Smooth muscle cell (in vitro differentiated cells): Measurements from ENCODE around the gene GNAO1. TPM values are rescaled to one million over a fixed set of nuclear protein-coding genes. Genes with fewer than 3 reads are reported as not detected.

Experiments
- DNase-seq: peaks from one replicate; lab custom pipeline; 2025; ENCODE audit not compliant: unreplicated experiment; lab: John Stamatoyannopoulos, UW
- H2AFZ ChIP-seq: fragments of 200-600 bp; sonication (generic); 2 replicates; pipeline ENCODE4 v1.6.0; 2016; ENCODE audit warnings: antibody characterized with exemption, low read depth, mild to moderate bottlenecking
- H3F3A ChIP-seq: fragments of 200-600 bp; sonication (generic); 2 replicates; pipeline ENCODE4 v1.6.0; 2017; ENCODE audit warnings: antibody characterized with exemption, low read depth
- H3K27ac ChIP-seq: fragments of 200-600 bp; sonication (generic); 2 replicates; pipeline ENCODE4 v1.5.1; 2016; ENCODE audit warnings: low read depth, mild to moderate bottlenecking
- H3K27me3 ChIP-seq: fragments of 200-600 bp; sonication (generic); 2 replicates; pipeline ENCODE4 v1.6.1; 2016; ENCODE audit warnings: low read depth, mild to moderate bottlenecking
- H3K36me3 ChIP-seq: fragments of 200-600 bp; sonication (generic); 2 replicates; pipeline ENCODE4 v1.5.1; 2016; ENCODE audit warnings: low read depth
- H3K4me1 ChIP-seq: fragments of 200-600 bp; sonication (generic); 2 replicates; pipeline ENCODE4 v1.5.1; 2016; ENCODE audit warnings: low read depth
- H3K4me2 ChIP-seq: fragments of 200-600 bp; sonication (generic); 2 replicates; pipeline ENCODE4 v1.6.0; 2016; ENCODE audit warnings: mild to moderate bottlenecking
- H3K4me3 ChIP-seq: fragments of 200-600 bp; sonication (generic); 2 replicates; pipeline ENCODE4 v1.5.1; 2016; ENCODE audit warnings: mild to moderate bottlenecking
- H3K79me2 ChIP-seq: fragments of 200-600 bp; sonication (generic); 2 replicates; pipeline ENCODE4 v1.6.0; 2016; ENCODE audit warnings: low read depth, mild to moderate bottlenecking
- H3K9ac ChIP-seq: fragments of 200-600 bp; sonication (generic); 2 replicates; pipeline ENCODE4 v1.6.0; 2016; ENCODE audit warnings: low read depth
- H3K9me3 ChIP-seq: fragments of 200-600 bp; sonication (generic); replicated peaks from 2 replicates; pipeline ENCODE4 v1.5.1; 2016; ENCODE audit warnings: low read depth
- H4K20me1 ChIP-seq: fragments of 200-600 bp; sonication (generic); 2 replicates; pipeline ENCODE4 v1.6.0; 2016; ENCODE audit warnings: low read depth
- WGBS: methylation state at CpG from one replicate; pipeline ENCODE4 v1.1.7; 2016; ENCODE audit warnings: low lambda C conversion rate; 5-methylcytosine and 5-hydroxymethylcytosine counted together
- polyA plus RNA-seq: library from polyadenylated mRNA; unstranded; fragments of >200 nt; fragmentation: Nextera tagmentation; extraction: Ambion mirVana; gene quantifications from 2 replicates; pipeline ENCODE4 v1.2.1, GENCODE V29; 2016
- total RNA-seq: library from RNA; depleted of rRNA; stranded (reverse); fragments of >200 nt; gene quantifications from 2 replicates; pipeline ENCODE4 v1.2.3, GENCODE V29; 2014
- TF ChIP-seq, protein P1 (sequence below): fragments of 200-600 bp; sonication (generic); IDR thresholded peaks from 2 replicates; pipeline ENCODE4 v1.5.1; 2017; ENCODE audit warnings: borderline replicate concordance, mild to moderate bottlenecking, antibody characterized with exemption; ENCODE audit not compliant: insufficient read depth, poor library complexity, severe bottlenecking

Gene GNAO1
- total and polyA plus RNA-seq, 2 experiments from 2014 or later = 1.7 to 3.7 TPM

DNA sequence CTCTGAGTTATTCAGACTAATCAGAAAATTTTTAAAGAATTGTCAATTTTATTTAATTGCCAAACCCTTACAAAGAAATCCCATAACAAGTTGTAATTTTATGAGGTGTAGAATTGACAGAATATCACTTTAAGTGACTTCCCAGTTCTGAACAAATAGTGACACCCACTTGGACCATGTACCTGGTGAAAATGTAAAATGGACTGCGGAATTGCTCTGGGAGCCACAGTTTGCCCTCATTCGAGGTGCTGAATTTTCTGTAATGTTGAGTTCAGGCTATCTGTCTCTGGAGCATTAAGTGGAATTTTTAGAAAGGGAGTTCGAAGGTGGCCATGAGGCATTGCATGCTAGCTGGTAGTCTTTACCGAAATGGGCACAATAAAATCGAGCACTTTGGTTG is 5.1 kb downstream of the GNAO1 start:
- H3F3A ChIP-seq = no peaks in the 10 kb centered on the region

DNA sequence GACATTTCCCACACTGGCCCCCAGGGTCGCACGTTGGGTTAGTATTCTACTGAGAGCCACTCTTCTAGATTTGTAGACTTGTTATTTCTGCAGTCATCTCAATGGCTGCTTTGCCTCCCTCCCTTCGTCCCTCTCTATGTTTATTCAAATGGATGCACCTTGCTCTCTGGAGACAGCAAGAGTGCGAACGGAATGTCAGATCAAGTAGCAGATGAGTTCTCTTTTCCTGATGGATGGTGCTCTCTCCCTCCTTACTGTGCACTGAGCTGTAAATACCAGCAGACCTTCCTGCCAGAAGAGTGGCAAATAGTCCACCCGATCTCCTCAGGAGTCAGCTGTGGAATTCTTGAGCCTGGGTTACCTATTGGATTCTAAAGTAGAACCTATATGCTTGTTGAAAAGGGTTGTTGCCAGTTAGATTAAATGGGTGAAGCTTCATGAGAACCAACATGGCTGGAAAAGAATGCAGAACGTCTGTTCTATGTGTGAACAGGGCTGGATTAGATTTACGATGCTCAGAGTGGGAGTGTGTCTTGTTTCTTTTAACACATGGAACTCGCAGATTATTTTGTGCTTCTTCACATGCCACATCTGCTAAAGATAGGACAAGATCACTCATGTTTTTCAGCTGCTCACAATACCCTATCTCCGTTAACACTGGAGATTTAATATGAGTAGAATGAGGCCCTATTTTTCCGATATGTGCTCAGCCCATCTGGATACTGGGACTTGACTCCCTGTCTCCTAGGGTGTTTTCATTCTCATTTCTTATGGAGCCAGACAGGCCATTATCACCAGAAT is 6.1 kb downstream of the GNAO1 start:
- Histone ChIP-seq H3K4me1 (peaks cover 8% of the 10 kb centered on the region), H4K20me1 (no peaks in the 10 kb centered on the region), H3K9ac (no peak overlapping the region), H3K27me3 (peaks cover 71% of the 10 kb centered on the region), H3F3A (no peaks in the 10 kb centered on the region), H3K79me2 (no peaks in the 10 kb centered on the region), H3K4me2 (no peak overlapping the region), H3K4me3 (no peak overlapping the region), H3K36me3 (no peaks in the 10 kb centered on the region), H3K9me3 (no peaks in the 10 kb centered on the region), H3K27ac (no peak overlapping the region), H2AFZ (no peak overlapping the region)
- TF ChIP-seq, protein P1, sequence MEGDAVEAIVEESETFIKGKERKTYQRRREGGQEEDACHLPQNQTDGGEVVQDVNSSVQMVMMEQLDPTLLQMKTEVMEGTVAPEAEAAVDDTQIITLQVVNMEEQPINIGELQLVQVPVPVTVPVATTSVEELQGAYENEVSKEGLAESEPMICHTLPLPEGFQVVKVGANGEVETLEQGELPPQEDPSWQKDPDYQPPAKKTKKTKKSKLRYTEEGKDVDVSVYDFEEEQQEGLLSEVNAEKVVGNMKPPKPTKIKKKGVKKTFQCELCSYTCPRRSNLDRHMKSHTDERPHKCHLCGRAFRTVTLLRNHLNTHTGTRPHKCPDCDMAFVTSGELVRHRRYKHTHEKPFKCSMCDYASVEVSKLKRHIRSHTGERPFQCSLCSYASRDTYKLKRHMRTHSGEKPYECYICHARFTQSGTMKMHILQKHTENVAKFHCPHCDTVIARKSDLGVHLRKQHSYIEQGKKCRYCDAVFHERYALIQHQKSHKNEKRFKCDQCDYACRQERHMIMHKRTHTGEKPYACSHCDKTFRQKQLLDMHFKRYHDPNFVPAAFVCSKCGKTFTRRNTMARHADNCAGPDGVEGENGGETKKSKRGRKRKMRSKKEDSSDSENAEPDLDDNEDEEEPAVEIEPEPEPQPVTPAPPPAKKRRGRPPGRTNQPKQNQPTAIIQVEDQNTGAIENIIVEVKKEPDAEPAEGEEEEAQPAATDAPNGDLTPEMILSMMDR = no peak
- 41% methylated on average over 11 of the region's 11 CpGs for WGBS
- no peak for DNase-seq

More for the DNA sequence above, 5.1 kb downstream of the GNAO1 start:
- TF ChIP-seq, protein P1 = no peak
- no peaks in the 10 kb centered on the region for H3K79me2 ChIP-seq
- peaks cover 77% of the 10 kb centered on the region for H3K27me3 ChIP-seq
- no peak overlapping the region for H3K4me2 ChIP-seq
- H3K4me1 ChIP-seq = peaks cover 11% of the 10 kb centered on the region
- H4K20me1 ChIP-seq = no peaks in the 10 kb centered on the region
- no peak for DNase-seq
- H3K27ac ChIP-seq = no peak overlapping the region
- 90% methylated on average over 5 of the region's 5 CpGs for WGBS
- H3K9me3 ChIP-seq = no peaks in the 10 kb centered on the region
- no peaks in the 10 kb centered on the region for H3K36me3 ChIP-seq
- no peak overlapping the region for H3K9ac ChIP-seq
- no peak overlapping the region for H3K4me3 ChIP-seq
- H2AFZ ChIP-seq = no peak overlapping the region

DNA sequence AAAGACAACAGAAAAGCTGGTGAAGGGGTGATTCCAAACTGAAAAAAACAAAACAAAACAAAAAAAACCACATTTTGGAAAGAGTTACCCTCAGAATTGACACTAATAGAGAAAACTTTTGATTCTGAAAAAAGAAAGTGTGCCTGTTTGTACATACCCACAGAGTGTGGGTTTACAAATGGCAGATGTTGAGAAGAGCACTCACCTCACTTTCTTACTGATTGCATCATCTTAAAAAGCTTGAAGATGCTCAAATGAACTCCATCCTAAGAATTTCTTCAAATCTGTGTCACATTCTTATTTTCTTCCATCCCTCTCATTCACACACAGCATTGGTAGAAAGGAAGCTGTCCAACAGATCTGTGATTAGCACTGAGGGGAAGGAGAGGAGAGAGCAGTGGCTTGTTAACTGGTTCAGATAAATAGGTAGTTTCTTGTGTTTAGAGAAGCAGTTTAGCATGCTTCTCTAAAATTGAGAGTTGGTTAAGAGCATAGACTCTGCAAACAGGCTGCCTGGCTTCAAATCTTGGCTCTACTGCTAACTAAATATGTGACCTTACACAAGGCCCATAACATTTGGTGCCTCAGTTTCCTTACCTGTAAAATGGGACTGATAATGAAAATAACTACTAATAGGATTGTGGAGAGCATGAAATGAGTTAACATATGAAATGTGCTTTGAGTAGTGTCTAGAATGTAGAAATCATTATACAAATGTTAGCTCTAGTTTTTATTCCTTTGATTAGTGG is 6.9 kb downstream of the GNAO1 start:
- H3K4me1 ChIP-seq = peaks cover 8% of the 10 kb centered on the region
- TF ChIP-seq, protein P1 = no peak
- H3K9ac ChIP-seq = no peak overlapping the region
- no peak for DNase-seq
- H3K4me2 ChIP-seq = no peak overlapping the region
- H3K27ac ChIP-seq = no peak overlapping the region
- H2AFZ ChIP-seq = no peak overlapping the region
- no peaks in the 10 kb centered on the region for H4K20me1 ChIP-seq
- no peak overlapping the region for H3K4me3 ChIP-seq
- no peaks in the 10 kb centered on the region for H3K79me2 ChIP-seq
- peaks cover 63% of the 10 kb centered on the region for H3K27me3 ChIP-seq
- no peaks in the 10 kb centered on the region for H3K9me3 ChIP-seq
- no peaks in the 10 kb centered on the region for H3F3A ChIP-seq
- no peaks in the 10 kb centered on the region for H3K36me3 ChIP-seq
